Activated naive CD4-positive, alpha-beta T cell treated with anti-CD3 and anti-CD28 coated beads, Interleukin-2, amount 50 U/mL, for 72 hours (primary cell): Measurements from ENCODE around the gene ANKS1B. TPM values are rescaled to one million over a fixed set of nuclear protein-coding genes. Genes with fewer than 3 reads are reported as not detected.
"Not testable (repeated sequence)": the region's sequence is repeated elsewhere in the genome, so short reads cannot be mapped to it uniquely, and the experiment has no call there.

Experiments used
- ATAC-seq, 2 donors: fragments of 150-1000 bp; cut with Tn5 transposase; 2 replicates each; pipeline ENCODE4 v1.10.0; 2021; ENCODE audit warnings: mild to moderate bottlenecking in 2 of 2, moderate library complexity in 2 of 2
- DNase-seq, 2 donors: peaks; one replicate each; pipeline ENCODE4 v3.0.0; 2021 to 2022; ENCODE audit warnings: low spot score in 2 of 2
- H3K27ac Mint-ChIP-seq, 2 donors: one replicate each; pipeline ENCODE4 v1.8.0; 2022; ENCODE audit warnings: mild to moderate bottlenecking in 2 of 2, mixed read lengths in 2 of 2
- H3K36me3 Mint-ChIP-seq, 2 donors: one replicate each; pipeline ENCODE4 v1.8.0; 2022; ENCODE audit warnings: mixed read lengths in 2 of 2
- H3K9me3 Mint-ChIP-seq, 2 donors: one replicate each; pipeline ENCODE4 v1.8.0; 2022; ENCODE audit warnings: mixed read lengths in 2 of 2
- total RNA-seq, 2 donors: library from RNA; stranded (reverse); gene quantifications; one replicate each; pipeline ENCODE4 v1.2.3, GENCODE V29; 2022

ANKS1B gene
- total RNA-seq, 2 donors from 2014 or later: 0.16 TPM; not detected in 1

DNA sequence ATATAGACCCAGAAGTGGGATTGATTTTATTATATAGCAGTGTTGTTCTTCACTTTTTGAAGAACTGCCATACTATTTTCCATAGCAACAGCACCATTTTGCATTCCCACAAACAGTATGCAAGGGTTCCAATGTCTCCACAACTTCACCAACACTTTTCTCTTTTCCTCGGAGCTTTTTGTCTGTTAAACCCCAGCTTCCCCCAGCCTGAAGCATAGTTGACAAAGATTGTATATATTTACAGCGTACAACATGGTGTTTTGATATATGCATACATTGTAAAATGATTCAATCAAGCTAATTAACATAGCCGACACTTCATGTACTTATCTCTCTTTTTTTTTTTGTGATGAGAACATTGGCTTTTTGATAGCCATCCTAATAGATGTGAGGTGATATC, 982.6 kb downstream of the ANKS1B start:
- Mint-ChIP-seq H3K9me3 (no peaks in the 10 kb centered on the region), H3K36me3 (no peaks in the 10 kb centered on the region), H3K27ac (no peak overlapping the region)
- DNase-seq: no peak
- ATAC-seq: no peak

DNA sequence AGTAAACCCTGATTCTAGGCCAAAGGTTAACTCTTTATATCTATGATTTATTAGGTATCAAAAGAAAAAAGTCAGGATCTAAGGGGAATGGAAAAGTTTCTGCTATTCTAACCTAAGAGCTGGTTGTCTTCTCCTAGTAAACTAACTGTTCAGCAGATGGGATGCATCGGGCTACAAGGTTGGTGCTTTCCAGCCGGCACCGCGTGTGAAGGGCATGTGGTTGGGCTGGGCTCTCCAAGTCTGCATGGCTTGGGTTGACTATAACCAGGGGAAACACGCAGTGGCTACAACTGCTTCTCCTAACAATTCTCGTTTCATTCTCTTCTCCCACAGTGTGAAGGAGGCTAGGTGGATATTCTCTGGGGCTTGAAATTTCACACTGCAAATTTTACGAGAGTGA, 985.2 kb downstream of the ANKS1B start:
- ATAC-seq: no peak
- no peak overlapping the region for H3K27ac Mint-ChIP-seq
- DNase-seq: no peak

DNA sequence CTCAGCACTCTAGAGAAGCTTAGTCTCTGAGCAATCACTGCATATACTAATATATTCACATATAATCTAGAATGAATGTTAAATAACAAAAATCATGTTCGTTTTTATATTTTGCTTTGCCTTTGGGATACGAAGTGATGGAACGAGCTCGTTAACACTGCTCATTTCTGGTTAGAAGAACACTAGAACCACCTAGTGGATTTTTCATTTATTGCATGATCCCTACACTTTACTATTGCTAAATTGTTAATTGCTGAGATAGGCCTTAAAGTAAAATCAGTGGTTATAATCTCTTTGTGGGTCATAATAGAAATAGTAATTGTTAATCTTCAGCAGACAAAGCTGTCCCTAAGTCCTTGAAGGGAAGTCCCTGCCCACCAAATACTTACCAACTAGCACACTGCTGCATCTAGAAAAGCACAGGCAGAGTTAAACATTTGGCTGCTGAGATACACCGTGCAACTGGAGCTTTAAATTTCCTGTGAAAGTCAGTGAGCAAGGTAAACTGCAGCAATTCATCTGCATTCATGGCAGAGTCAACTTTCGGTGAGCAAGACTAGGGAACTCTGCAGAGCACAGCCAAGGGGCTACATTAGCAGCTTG, 985.9 kb downstream of the ANKS1B start:
- ATAC-seq (peak in 1 of 2 donors; percentile 74), DNase-seq (no peak)
- Mint-ChIP-seq H3K36me3 (no peaks in the 10 kb centered on the region), H3K9me3 (no peaks in the 10 kb centered on the region), H3K27ac (no peak overlapping the region)

More for the DNA sequence above, 985.2 kb downstream of the ANKS1B start:
- Mint-ChIP-seq H3K9me3 (no peaks in the 10 kb centered on the region), H3K36me3 (no peaks in the 10 kb centered on the region)

DNA sequence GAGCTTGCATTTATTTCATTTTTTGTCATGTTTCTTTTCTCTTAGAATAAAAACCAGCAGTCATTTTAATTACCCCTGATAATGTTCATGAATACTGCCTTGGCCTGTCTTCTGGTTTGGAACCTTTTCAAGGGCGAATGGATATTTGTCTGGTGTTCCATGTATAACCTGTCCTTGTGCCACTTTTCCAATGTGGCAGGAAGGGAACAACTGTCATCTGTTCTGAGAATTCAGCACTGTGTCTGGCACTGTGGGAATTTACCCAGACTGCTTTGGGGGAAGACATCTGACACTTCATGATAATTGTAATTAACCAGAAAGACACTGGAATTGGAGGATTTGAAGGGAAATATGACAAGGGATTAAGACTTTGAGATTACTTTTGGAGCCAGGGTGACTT, 986.8 kb downstream of the ANKS1B start:
- DNase-seq (no peak), ATAC-seq (no peak)
- H3K36me3 Mint-ChIP-seq: no peaks in the 10 kb centered on the region
- no peaks in the 10 kb centered on the region for H3K9me3 Mint-ChIP-seq
- no peak overlapping the region for H3K27ac Mint-ChIP-seq

DNA sequence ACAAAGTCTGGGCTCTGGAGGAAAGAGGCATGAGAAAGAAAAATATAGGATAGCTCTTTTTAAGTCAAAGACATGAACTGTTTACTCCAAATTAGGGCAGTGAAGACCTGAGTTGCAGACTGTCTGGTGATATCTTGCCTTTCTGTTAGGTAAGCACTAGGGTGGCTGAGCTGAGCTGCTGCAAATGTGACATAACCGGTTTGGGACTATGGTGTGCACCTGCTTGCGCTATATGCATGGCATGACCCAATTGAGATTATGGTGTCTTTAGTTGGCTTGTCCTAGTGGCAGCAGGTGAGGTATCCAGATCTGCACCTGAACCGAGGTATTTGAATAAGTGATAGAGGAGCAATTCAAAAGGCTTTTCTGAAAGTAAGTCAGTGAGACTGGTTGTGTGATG, 994.1 kb downstream of the ANKS1B start:
- ATAC-seq (no peak), DNase-seq (no peak)
- Mint-ChIP-seq H3K27ac (no peak overlapping the region), H3K36me3 (no peaks in the 10 kb centered on the region), H3K9me3 (peaks cover 3 to 6% of the 10 kb centered on the region in 2 donors)

DNA sequence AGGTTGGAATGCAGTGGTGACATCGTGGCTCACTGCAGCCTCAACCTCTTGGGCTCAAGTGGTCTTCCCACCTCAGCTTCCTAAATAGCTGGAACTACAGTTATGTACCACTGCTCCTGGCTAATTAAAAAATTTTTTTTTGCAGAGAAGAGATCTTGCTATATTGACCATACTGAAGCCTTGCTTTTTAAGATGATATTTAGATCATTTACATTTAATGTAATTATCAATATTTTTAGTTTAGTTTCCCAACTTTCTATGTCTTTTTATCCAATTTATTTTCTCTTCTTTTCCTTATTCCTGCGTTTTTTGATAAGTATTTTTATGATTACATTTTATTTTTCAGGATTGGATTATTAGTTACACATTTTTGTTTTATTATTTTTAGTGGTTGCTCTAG, 999.6 kb downstream of the ANKS1B start:
- DNase-seq (no peak), ATAC-seq (no peak)
- Mint-ChIP-seq H3K9me3 (peaks cover 3 to 6% of the 10 kb centered on the region in 2 donors), H3K36me3 (no peaks in the 10 kb centered on the region), H3K27ac (no peak overlapping the region)

DNA sequence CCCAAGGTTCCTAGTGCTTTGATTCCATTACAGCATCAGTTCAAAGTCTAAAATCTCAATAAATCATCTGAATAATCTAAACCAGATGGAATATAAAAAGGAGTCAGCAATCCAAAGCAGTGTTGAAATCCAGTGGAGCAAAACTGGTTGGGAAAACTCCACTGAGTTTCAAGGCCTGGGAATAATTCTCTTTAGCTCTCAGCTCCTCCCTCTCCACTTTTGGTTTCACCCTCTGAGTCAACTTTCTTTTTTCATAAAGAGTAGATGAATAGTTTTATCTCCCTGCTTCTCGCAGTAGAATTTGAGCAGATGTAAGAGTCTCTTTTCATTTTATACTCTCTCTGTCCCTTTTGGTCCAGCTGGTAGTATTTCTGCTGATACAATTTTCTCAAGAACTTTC, 1001.1 kb downstream of the ANKS1B start:
- H3K27ac Mint-ChIP-seq: no peak overlapping the region
- ATAC-seq (no peak), DNase-seq (no peak)
- H3K36me3 Mint-ChIP-seq: no peaks in the 10 kb centered on the region
- peaks cover 3 to 6% of the 10 kb centered on the region in 2 donors for H3K9me3 Mint-ChIP-seq

DNA sequence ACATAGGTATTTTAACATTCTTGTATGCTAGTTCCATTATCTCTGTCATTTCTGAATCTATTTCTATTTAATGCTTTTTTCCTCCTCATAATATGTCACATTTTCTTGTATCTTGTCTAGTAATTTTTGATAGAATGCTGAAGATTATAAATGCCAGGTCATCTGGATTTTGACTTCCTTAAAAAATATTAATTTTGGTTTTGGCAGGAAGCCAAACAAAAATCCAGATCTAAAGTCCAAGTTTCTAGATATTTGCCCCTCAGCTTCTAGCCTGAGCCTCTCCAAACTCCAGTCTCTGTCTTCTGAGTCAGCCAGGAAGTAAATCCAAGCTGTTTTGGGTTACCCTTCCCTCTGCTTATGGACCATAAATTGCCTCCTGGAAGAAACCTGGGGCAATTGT, 1004.2 kb downstream of the ANKS1B start:
- DNase-seq (no peak), ATAC-seq (no peak)
- Mint-ChIP-seq H3K27ac (no peak overlapping the region), H3K36me3 (no peaks in the 10 kb centered on the region), H3K9me3 (no peaks in the 10 kb centered on the region)

DNA sequence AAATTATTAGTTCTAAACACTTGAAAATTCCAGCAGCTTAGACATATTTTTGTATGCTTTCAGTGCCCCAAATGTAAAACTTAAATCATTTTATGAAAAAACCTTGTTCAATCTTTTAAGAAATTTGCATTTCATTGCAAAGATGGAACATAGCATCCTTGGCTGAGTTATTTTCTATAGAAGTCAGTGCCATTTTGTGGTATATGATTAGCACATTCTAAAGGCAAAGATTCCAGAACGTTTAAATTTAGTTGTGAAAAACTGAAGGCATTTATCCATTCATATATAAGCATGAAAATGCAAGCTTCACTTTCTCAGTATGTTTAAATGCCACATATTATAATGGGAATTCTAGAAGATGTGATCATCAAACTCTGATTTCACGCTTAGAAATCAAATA, 1007.5 kb downstream of the ANKS1B start:
- H3K9me3 Mint-ChIP-seq: no peaks in the 10 kb centered on the region
- no peak overlapping the region for H3K27ac Mint-ChIP-seq
- ATAC-seq (no peak), DNase-seq (no peak)
- H3K36me3 Mint-ChIP-seq: no peaks in the 10 kb centered on the region

DNA sequence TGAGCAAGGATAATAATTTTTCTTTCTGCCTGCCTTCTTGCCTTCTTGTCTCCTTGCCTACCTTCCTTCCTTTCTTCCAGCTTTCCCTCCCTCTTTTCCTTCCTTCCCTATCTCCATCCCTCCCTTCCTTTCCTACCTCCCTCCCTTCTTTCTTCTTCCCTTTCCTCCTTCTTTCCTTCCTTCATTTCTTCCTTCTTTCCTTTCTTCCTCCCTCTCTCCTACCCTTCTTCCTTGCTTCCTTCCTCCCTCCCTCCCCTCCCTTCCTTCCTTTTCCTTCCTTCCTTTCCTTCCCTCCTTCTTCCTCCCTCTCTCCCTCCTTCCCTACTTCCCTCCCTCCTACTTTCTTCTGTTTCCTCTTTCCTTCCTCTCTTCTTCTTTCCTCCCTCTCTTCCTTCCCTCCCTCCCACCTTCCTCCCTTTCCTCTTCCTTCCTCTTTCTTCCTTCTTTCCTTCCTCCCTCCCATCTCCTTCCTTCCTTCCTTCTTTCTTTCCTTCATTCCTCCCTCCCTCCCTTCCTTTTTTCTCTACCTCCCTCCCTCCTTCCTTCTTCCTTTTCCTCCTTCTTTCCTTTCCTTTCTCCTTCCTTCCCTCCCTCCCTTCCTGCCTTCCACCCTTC, 1009.9 kb downstream of the ANKS1B start:
- no peak overlapping the region for H3K27ac Mint-ChIP-seq
- no peak for ATAC-seq
- H3K9me3 Mint-ChIP-seq: no peaks in the 10 kb centered on the region
- no peak for DNase-seq
- no peaks in the 10 kb centered on the region for H3K36me3 Mint-ChIP-seq

DNA sequence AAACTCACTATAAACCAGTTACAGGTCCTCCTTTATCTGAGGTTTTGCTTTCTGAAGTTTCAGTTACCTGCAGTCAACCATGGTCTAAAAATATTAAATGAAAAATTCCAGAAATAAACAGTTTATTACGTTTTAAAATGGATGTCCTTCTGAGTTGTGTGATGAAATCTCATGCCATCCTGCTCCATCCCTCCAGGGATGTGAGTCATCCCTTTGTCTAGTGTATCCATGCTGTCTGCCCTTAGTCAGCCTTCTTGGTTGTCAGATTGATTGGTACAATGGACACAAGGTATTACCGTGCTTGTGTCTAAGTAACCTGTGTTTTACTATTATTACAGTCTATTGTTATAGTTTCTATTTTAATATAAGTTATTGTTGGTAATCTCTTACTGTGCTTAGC, 1011.3 kb downstream of the ANKS1B start:
- DNase-seq (no peak), ATAC-seq (no peak)
- no peak overlapping the region for H3K27ac Mint-ChIP-seq
- H3K9me3 Mint-ChIP-seq: no peaks in the 10 kb centered on the region
- H3K36me3 Mint-ChIP-seq: no peaks in the 10 kb centered on the region

DNA sequence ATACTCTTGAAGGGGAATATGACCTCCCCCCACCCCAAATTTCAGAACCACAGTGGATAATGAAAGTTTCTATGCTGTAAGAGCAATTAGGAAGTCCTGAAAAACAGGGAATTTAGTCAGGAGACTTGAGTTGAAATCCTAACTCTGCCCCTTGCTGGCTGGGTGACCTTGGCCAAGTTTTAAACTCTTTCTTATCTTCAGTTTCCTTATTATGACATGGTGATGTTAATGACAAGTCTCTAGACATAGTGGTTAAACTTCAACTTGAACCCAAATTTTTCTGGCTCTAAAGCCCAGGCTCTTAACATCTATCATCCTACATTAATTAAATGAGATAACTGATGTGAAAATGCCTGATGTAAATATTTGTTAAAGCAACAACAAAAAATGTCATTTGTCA, 1013.8 kb downstream of the ANKS1B start:
- no peak for ATAC-seq
- no peaks in the 10 kb centered on the region for H3K9me3 Mint-ChIP-seq
- no peak overlapping the region for H3K27ac Mint-ChIP-seq
- no peaks in the 10 kb centered on the region for H3K36me3 Mint-ChIP-seq
- DNase-seq: no peak

DNA sequence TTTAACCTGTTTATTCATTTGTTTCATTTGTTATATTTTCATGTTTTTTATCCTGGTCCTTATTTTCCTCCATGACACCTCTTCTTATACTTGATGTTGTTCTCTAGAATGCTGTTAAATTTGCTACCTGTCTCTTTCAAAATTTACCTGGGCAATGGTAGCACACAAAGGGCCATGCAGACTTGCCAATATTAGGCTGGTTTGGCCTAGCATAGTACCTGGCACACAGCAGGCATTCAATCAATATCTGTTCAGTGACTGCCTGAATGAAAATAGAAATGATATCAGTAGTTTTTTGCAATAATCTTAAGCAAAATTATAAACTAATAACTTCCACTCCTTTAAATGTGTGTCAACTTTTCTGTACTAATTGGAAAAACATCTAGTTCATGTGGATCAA, 1014.5 kb downstream of the ANKS1B start:
- Mint-ChIP-seq H3K9me3 (no peaks in the 10 kb centered on the region), H3K36me3 (no peaks in the 10 kb centered on the region), H3K27ac (no peak overlapping the region)
- DNase-seq (no peak), ATAC-seq (no peak)

DNA sequence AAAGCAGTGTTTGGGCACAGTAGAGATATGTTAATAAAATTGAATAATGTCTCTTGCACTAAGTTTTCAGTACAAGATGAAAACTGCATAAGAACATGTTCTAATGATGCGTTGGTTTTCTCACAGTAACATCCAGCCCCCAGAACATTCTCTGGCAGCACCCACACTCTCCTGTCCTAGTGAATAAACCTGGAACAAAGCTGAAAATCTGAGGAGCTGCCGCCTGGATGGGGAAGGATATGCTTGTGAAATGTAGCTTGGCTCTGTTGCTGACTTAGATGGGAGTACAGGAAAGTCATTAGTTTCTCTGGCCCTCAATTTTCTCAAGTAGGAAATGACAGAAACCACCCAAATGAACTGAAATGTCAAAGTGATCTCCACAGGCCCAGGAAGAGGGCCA, 1015.8 kb downstream of the ANKS1B start:
- Mint-ChIP-seq H3K36me3 (no peaks in the 10 kb centered on the region), H3K27ac (no peak overlapping the region), H3K9me3 (no peaks in the 10 kb centered on the region)
- DNase-seq: no peak
- ATAC-seq: no peak

DNA sequence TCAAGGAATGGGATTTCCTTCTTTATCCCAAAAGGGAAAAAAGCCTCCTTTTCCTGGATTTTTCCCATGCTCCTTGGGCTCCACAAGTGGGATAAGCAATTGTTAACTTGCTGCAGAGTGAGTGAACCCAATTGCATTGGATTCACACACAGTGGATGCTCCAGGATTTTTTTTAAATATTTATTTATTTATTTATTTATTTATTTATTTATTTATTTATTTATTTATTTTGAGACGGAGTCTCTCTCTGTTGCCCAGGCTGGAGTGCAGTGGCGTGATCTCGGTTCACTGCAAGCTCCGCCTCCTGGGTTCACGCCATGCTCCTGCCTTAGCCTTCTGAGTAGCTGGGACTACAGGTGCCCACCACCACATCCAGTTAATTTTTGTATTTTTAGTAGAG, 1027.6 kb downstream of the ANKS1B start:
- not testable (repeated sequence) for ATAC-seq, H3K27ac Mint-ChIP-seq, DNase-seq, H3K36me3 Mint-ChIP-seq
- H3K9me3 Mint-ChIP-seq: peaks cover 11 to 15% of the 10 kb centered on the region in 2 donors

DNA sequence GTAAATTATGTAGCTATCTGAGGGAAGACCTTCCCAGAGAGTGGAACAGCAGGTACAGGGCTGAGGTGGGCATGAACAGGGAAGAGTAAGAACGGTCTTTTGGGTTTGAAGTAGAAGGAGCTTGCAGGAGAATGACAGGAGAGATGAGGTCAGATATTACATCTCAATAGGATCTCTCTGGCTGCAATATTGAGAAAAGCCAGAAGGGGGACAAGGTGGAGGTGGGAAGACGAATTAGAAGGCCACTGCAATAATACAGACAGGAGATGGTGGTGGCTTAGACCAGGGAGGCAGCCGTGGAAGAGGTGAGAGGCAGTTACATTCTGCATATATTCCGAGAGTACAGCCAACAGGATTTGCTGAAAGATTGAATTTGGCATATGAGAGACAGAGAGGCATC, 1029.5 kb downstream of the ANKS1B start:
- DNase-seq (peak in 1 of 2 donors; percentile 13), ATAC-seq (no peak)
- peaks cover 4 to 7% of the 10 kb centered on the region in 2 donors for H3K9me3 Mint-ChIP-seq
- H3K36me3 Mint-ChIP-seq: no peaks in the 10 kb centered on the region
- H3K27ac Mint-ChIP-seq: no peak overlapping the region

DNA sequence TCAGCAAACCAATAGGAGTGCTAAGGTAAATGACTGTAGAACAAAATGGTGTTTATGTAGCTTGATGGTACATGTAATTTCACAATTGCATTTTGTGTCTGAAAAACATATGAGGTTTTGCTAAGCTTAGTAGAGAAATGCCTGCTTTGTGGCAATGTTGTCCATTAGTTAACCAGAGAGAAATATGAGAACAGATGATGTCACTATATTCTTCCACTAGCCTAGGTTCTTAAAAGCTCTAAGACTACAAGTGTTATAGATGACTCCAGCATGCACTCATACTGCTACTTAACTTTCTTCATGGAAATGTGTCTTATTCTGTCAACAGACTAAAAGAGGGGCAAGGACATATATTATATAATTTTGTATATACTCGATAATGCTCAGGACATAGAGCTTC, 1030.2 kb downstream of the ANKS1B start:
- Mint-ChIP-seq H3K36me3 (no peaks in the 10 kb centered on the region), H3K27ac (no peak overlapping the region), H3K9me3 (peaks cover 0 to under 1% of the 10 kb centered on the region in 2 donors)
- ATAC-seq (no peak), DNase-seq (no peak)

DNA sequence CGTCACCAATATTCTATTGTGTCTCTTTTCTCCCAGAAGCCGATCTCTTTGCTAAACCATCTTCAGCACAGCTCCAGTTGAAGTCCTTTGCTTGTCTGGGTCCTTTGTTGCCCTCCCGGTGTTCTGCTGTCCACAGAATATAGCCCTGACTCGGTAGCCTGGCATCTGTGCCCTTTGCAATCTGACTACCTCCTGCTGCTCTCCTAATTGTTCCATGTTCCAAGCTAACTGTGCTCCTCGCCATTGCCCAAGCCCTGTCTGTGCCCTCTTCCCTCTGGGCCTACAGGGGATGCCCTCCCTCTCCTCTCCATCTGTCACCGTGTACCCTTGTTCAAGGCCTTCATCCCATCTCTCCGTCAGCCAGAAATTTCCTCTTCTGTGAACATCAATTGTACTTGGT, 1033.3 kb downstream of the ANKS1B start:
- no peak for DNase-seq
- ATAC-seq: no peak
- Mint-ChIP-seq H3K27ac (no peak overlapping the region), H3K9me3 (no peaks in the 10 kb centered on the region), H3K36me3 (no peaks in the 10 kb centered on the region)
